Measurements from ENCODE around the gene DUSP16.

- TF ChIP-seq NFE2L1 (CRISPR knock-in tag; IDR thresholded peaks at IDR 0.05) (no peak), CTCF (IDR thresholded peaks at IDR 0.05) (no peak)
These were observed 85.7 kb downstream of the DUSP16 start for GRCh38 chr12:12476857-12477531.

Measured in WTC11 (cell line).